HEK293T (cell line): ENCODE measurements around the gene CBX2.

Source experiments
- CTCF ChIA-PET: fragments of 350-600 bp; formaldehyde crosslinking; extraction: SDS; loops from one replicate; lab custom pipeline; 2021; ENCODE audit warnings: antibody characterized with exemption, inconsistent platforms; lab: Yijun Ruan, JAX
- POLR2A ChIA-PET: fragments of 350-600 bp; formaldehyde crosslinking; extraction: SDS; loops from one replicate; lab custom pipeline; 2020; ENCODE audit warnings: antibody characterized with exemption, inconsistent platforms; lab: Yijun Ruan, JAX
- DNase-seq: peaks from one replicate; pipeline ENCODE4 v3.0.0; 2012; ENCODE audit warnings: mixed read lengths; ENCODE audit errors: extremely low spot score
- ARNT ChIP-seq: fragments of 450-650 bp; IDR thresholded peaks from 2 replicates; pipeline ENCODE4 v1.6.1; 2017; ENCODE audit warnings: mild to moderate bottlenecking
- BHLHE40 ChIP-seq: fragments of 450-650 bp; IDR thresholded peaks from 2 replicates; pipeline ENCODE4 v1.6.1; 2016; ENCODE audit warnings: mild to moderate bottlenecking, moderate library complexity, borderline replicate concordance
- CTBP1 ChIP-seq: fragments of 450-650 bp; IDR thresholded peaks from 2 replicates; pipeline ENCODE4 v1.6.1; 2016; ENCODE audit warnings: borderline replicate concordance
- ELF4 ChIP-seq: fragments of 450-650 bp; IDR thresholded peaks from 2 replicates; pipeline ENCODE4 v1.6.1; 2017; ENCODE audit warnings: antibody characterized with exemption
- FOXA1 ChIP-seq: fragments of 450-650 bp; IDR thresholded peaks from 2 replicates; pipeline ENCODE4 v1.6.1; 2016; ENCODE audit warnings: mild to moderate bottlenecking
- FOXK2 ChIP-seq: fragments of 450-650 bp; IDR thresholded peaks from 2 replicates; pipeline ENCODE4 v1.6.1; 2016; ENCODE audit warnings: mild to moderate bottlenecking
- FOXM1 ChIP-seq: fragments of 450-650 bp; IDR thresholded peaks from 2 replicates; pipeline ENCODE4 v1.6.1; 2017; ENCODE audit warnings: mild to moderate bottlenecking, borderline replicate concordance
- HDGF ChIP-seq: fragments of 450-650 bp; IDR thresholded peaks from 2 replicates; pipeline ENCODE4 v1.6.1; 2017; ENCODE audit warnings: antibody characterized with exemption, borderline replicate concordance
- L3MBTL2 ChIP-seq: fragments of 450-650 bp; conservative IDR thresholded peaks from 2 replicates; pipeline ENCODE4 v1.6.1; 2016; ENCODE audit warnings: mild to moderate bottlenecking
- LEF1 ChIP-seq: fragments of 450-650 bp; IDR thresholded peaks from 2 replicates; pipeline ENCODE4 v1.6.1; 2017; ENCODE audit warnings: mild to moderate bottlenecking, borderline replicate concordance
- NFRKB ChIP-seq: fragments of 450-650 bp; IDR thresholded peaks from 2 replicates; pipeline ENCODE4 v1.6.1; 2016; ENCODE audit warnings: mild to moderate bottlenecking, moderate library complexity
- PKNOX1 ChIP-seq: fragments of 450-650 bp; IDR thresholded peaks from 2 replicates; pipeline ENCODE4 v1.6.1; 2016
- SP1 ChIP-seq: fragments of 450-650 bp; IDR thresholded peaks from 2 replicates; pipeline ENCODE4 v1.6.1; 2017
- SUZ12 ChIP-seq: fragments of 450-650 bp; IDR thresholded peaks from 2 replicates; pipeline ENCODE4 v1.6.1; 2016; ENCODE audit warnings: mild to moderate bottlenecking
- TARDBP ChIP-seq: fragments of 450-650 bp; IDR thresholded peaks from 2 replicates; pipeline ENCODE4 v1.6.1; 2016
- ZNF384 ChIP-seq: fragments of 450-650 bp; IDR thresholded peaks from 2 replicates; pipeline ENCODE4 v1.6.1; 2016

The CBX2 gene

GRCh38 chr17:79737046-79737921 is 40.7 kb upstream of the CBX2 start:
- ChIA-PET POLR2A (interaction anchor here (1.5 kb wide), 1 partner anchor 9 kb away, joined by 6 read pairs; no protein-coding TSS in a partner anchor), CTCF (interaction anchor here (0.6 kb wide), 1 partner anchor 122 kb away, joined by 3 read pairs; no protein-coding TSS in a partner anchor)
- TF ChIP-seq HDGF, result no peak
- TF ChIP-seq SP1, result no peak
- TF ChIP-seq SUZ12, result no peak
- no peak for DNase-seq

- no peak for DNase-seq
- POLR2A ChIA-PET, result interaction anchor here (1.4 to 1.5 kb wide), 2 partner anchors 9 to 40 kb away, joined by 4 to 6 read pairs; partner anchors contain the start of gene CBX2
- CTCF ChIA-PET, result interaction anchor here (0.6 kb wide), 1 partner anchor 121 kb away, joined by 3 read pairs; no protein-coding TSS in a partner anchor
- no peak for TF ChIP-seq CTBP1
- no peak for TF ChIP-seq FOXM1
- no peak for TF ChIP-seq FOXK2
- TF ChIP-seq SP1, result no peak
- no peak for TF ChIP-seq ARNT
- no peak for TF ChIP-seq NFRKB
- TF ChIP-seq BHLHE40, result no peak
These were observed 39.9 kb upstream of the CBX2 start for GRCh38 chr17:79737922-79738578.

- ChIA-PET POLR2A (interaction anchor here (1.4 to 1.5 kb wide), 2 partner anchors 10 to 40 kb away, joined by 4 to 6 read pairs; partner anchors contain the start of gene CBX2), CTCF (no interaction called here)
- TF ChIP-seq FOXK2 (no peak), SP1 (no peak), FOXA1 (no peak), LEF1 (no peak), ARNT (no peak), PKNOX1 (no peak), CTBP1 (no peak), HDGF (no peak), FOXM1 (no peak), BHLHE40 (no peak), ELF4 (no peak), SUZ12 (no peak), NFRKB (no peak), TARDBP (no peak), L3MBTL2 (no peak), ZNF384 (no peak)
- no peak for DNase-seq
These were observed 39.3 kb upstream of the CBX2 start for GRCh38 chr17:79738643-79739042.

GRCh38 chr17:79739148-79740062 is 38.5 kb upstream of the CBX2 start:
- no peak for DNase-seq
- TF ChIP-seq ZNF384 (no peak), TARDBP (no peak), HDGF (no peak), NFRKB (no peak), PKNOX1 (no peak), ARNT (no peak), L3MBTL2 (no peak), FOXM1 (no peak), CTBP1 (no peak), FOXA1 (no peak)
- ChIA-PET CTCF (interaction anchor here (0.6 to 1.1 kb wide), 2 partner anchors 231 to 497 kb away, joined by 3 read pairs; no protein-coding TSS in a partner anchor), POLR2A (interaction anchor here (1.0 to 1.5 kb wide), 3 partner anchors 11 to 39 kb away, joined by 3 to 6 read pairs (median 4); partner anchors contain the start of gene CBX2)

GRCh38 chr17:79740413-79740812 is 37.5 kb upstream of the CBX2 start:
- POLR2A ChIA-PET, result interaction anchor here (1.1 to 2.7 kb wide), 2 partner anchors 12 to 36 kb away, joined by 3 to 6 read pairs; no protein-coding TSS in a partner anchor
- CTCF ChIA-PET, result interaction anchor here (1.1 to 3.3 kb wide), 8 partner anchors 9 to 230 kb away, joined by 3 to 11 read pairs (median 8); no protein-coding TSS in a partner anchor
- DNase-seq, result no peak
- TF ChIP-seq ELF4 (no peak), SUZ12 (no peak), TARDBP (no peak), CTBP1 (no peak), BHLHE40 (no peak), FOXM1 (no peak), SP1 (no peak), LEF1 (no peak), FOXK2 (no peak), L3MBTL2 (no peak), ZNF384 (no peak), HDGF (no peak), FOXA1 (no peak), NFRKB (no peak), ARNT (no peak), PKNOX1 (no peak)
